HG03378 (cell line): ENCODE data around the gene SLC39A13.
A peak's percentile ranks its signal among the peaks of the same experiment; 100 is the strongest.

Experiments used
- ATAC-seq: cut with Tn5 transposase; IDR thresholded peaks from one replicate; pipeline ENCODE4 v1.9.1; 2021; ENCODE audit warnings: mild to moderate bottlenecking, moderate library complexity; ENCODE audit not compliant: unreplicated experiment

Gene SLC39A13

DNA sequence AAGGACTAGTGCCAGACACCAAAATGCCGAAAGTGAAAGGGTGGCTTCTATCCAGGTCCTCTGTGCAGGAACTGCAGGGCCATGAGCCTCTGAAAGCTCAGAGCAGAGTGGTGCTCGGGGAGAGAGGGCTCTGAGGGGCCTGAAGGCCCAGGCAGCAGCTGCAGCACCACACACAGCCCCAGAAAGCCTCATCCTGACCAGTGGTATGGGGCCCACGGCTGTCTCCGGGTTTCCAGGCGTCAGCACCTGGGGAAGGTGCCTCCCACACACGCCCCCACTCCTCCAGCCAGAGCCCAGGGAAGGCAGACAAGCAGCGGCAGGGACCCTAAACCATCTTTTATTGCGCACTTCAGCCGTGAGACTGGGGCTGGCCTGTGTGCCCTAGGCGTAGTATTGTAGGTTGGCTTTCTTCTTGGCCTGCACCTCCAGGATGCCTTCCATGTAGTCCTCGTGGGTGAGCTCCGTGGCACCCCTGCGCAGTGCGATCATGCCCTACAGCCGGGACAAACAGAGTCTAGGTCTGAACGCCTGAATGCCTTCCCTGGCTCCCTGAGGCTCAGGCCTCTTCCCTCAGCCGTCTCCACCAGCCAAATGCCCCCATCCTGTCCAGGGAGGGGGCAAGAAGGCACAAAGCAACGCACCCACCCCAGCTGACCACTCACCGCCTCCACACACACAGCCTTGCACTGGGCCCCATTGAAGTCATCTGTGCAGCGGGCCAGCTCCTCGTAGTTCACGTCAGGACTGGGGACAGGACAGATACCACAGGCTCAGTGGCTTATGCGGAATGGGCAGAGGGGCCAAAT lies 10.3 kb downstream of the SLC39A13 start:
- no peak for ATAC-seq

GRCh38 chr11:47425611-47426010 lies 17.2 kb downstream of the SLC39A13 start:
- no peak for ATAC-seq

DNA sequence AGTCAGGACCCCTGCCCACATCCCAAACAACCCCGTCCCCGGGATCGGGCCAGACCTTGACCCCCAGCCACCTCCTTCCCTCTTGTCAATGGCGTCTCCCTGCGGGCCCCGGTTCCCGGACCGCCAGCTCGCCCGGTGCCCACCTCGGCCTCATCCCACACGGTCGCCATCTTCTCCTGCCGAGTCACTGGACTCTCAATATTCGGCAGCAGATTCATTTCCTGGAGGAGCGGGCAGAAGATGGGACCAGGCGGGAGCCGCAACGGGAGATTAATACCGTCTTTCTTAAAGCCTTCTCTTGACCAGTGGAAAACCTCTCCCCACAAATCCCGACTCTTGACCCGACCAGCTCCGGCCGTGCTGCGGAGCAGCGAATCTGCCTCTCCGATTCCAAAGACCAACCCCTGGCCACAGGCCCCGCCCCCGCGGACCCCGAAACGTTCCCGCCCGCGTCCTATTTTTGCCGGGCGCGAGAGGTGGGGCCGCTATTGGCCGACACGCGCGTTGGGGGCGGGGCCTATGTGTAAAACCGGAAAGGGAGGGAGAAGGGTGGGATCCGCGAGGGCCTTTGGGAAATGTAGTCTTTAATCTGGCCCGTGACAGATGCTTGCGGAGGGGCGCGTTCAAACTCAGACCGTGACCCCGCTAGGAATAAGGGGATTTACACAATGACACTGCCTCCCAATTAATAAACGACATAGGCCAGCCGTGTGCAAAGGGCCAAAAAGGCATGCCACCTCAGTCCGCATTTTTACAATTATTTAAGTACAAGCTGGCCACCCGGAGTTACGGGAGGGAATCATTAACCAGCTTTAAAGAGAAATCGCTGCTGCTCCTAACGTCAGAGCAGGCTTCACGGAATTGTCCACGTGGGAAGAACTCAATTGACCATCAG lies 17.9 kb downstream of the SLC39A13 start, which contains the start of gene PSMC3:
Gene PSMC3, minus strand, starts transcription at position 378 of the 895 bp plus-strand sequence. Its CDS starts 160 bp downstream, at position 218.
- peak; percentile 78 for ATAC-seq

DNA sequence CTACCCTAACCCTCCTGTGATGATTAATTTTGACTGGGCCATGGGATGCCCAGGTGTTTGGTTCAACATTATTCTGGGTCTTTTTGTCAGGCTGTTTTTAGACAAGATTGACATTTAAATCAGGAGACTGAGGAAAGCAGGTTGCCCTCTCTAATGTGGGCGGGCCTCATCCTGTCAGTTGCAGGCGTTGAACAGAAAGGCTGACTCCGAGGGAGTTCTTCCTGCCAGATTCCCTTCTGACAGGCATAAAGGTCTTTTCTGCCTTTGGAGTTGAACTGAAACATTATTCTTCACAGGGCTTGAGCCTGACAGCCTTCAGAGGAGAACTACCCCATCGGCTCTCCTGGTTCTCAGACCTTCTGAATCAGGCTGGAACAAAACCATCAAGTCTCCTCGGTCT lies 22.1 kb downstream of the SLC39A13 start:
- ATAC-seq, result no peak

DNA sequence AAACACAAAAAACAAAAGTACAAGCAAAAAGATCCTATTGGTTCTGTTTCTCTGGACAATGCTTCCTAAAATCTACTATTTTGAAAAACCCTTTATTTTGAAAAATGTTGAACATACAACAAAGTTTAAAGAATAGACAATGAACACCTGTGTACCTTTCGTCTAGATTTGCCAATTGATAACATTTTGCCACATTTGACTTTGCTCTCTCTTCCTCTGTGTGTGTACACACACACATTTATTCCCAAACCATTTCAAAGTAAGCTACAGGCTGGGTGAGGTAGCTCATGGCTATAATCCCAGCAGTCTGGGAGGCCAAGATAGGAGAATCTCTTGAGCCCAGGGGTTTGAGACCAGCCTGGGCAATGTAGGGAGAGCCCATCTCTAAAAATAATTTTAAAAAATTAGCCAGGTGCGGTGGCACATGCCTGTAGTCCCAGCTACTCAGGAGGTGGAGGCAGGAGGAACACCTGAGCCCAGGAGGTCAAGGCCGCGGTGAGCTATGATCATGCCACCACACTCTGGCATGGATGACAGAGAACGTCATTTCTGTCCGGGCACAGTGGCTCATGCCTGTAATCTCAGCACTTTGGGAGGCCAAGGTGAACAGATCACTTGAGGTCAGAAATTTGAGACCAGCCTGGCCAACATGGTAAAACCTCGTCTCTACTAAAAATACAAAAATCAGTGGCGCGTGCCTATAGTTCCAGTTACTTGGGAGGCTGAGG lies 23.1 kb downstream of the SLC39A13 start:
- no peak for ATAC-seq

GRCh38 chr11:47433157-47433556 lies 24.8 kb downstream of the SLC39A13 start:
- ATAC-seq, result no peak

DNA sequence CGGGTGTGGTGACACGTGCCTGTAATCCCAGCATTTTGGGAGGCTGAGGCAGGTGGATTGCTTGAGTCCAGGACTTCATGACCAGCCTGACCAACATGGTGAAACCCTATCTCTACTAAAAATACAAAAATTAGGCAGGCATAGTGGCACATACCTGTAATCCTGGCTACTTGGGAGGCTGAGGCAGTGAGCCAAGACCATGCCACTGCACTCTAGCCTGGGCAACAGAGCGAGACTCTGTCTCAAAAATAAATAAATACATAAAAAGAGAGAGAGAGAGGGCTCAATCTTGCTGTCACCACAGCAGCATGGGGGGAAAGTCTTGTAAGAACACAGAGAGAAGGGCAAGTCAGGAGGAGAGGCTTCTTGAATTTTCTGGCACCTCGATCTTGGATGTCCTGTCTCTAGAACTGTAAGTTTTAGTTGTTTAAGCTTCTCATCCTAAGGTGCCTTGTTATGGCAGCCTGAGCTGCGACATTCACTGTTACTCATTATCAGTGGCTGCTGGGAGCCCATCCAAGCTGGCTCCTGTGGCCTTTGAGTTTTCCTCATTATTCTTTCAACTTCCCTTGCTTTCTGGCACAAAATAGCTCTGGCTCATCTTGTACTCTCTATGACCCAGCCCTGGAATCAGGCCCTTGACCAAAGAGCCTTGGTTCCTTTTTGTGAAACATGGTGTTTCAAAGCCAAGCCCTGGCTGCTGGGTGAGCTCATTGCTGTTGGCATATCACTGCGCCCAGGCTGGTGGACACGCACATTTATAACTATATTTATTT lies 25.8 kb downstream of the SLC39A13 start:
- no peak for ATAC-seq

DNA sequence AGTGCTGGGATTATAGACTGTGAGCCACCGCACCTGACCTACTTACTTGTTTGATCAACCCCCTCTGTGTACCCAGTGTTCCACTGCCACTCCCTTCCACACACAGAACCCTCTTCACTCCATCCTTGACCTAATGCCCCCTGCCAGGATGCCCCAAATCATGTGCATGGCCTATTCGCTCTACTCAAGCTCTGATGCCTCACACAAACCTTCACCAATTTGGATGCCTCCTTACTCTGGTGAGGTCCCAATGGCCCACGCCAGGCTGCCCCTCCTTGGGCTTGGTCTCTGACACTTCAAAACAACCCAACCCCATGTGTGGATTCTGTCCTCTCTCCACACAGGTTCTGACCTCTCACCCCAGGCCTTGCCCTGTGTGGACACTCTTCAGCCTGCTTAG lies 27.3 kb downstream of the SLC39A13 start:
- no peak for ATAC-seq

DNA sequence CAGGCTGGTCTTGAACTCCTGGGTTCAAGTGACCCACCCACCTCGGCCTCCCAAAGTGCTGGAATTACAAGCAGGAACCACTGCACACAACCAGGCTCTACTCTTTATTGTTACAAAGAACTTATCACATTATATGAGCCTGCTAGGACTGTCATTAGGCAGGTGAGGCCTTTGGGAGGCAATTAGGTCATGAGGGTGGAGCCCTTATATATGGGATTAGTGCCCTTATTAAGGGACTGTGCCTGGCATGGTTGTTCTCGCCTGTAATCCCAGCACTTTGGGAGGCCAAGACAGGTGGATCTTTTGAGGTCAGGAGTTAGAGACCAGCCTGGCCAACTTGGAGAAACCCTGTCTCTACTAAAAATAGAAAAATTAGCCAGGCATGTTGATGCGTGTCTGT lies 28.3 kb downstream of the SLC39A13 start:
- no peak for ATAC-seq

- no peak for ATAC-seq
Measured at GRCh38 chr11:47437218-47437745, 28.9 kb downstream of the SLC39A13 start.

DNA sequence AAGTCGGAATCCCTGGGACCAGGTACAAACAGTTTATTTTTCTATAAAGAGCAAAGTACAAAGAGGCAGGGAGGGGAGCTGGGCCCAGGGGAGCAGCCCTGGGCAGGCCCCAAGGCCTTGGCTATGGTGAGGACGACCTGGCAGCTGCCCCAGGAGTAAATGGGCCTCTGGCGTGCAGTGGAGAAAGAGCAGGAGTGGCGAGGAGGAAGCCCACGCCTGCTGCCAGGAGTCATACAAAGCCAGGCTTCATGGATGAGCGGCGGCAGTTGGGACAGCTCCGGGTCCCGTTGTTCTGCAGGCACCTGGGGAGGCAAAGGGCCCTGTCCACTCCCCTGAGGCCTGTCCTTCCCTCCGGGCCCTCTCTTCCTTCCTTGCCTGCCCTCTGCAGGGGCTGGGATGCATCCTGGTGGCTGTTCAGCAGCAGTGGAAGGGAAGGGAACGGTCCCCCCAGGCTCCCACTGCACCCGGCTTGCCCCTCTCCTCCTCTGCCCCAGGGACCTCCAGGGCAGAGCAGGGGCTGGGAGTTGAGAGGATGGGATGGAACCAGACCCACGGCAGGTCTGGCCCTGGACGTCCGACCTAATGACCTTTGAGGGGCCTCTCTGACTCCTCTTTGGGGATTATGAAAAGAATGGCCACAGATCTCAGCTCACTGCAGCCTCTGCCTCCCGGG lies 29.5 kb downstream of the SLC39A13 start:
- ATAC-seq, result no peak

DNA sequence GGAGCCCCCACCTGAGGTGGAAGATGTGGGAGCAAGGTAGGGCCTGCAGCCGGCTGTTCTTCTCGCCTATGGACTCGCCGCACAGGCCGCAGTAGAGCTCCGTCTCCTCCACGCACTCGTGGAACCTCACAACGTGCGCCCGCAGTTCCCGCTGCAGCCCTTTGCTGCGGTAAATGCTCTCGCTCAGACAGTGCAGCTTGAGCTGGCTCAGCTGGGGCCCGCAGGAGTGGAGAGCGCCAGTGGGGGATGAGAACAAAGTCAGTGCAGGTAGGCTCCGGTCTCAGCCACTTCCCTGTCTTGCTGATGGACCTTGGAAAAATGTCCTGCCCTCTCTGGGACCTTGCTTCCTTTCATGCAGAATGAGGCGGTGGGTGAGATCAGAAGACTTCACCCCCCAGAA lies 30.3 kb downstream of the SLC39A13 start:
- ATAC-seq, result no peak

DNA sequence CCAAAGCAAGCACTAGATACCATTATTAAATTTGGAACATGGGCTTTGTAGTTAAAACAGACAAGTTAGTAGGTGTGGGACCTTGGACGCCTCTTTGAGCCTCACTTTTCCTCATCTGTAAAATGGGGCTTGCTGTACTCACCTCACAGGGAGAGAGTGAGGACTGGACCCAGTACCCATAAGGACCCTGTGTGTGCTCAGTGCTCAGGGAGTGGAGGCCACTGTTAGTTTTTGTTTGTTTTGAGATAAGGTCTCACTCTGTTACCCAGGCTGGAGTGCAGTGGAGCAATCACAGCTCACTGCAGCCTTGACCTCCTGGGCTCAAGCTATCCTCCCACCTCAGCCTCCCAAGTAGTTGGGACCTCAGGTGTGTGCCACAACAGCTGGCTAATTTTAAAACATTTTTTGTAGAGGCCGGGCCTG lies 31.7 kb downstream of the SLC39A13 start:
- no peak for ATAC-seq

DNA sequence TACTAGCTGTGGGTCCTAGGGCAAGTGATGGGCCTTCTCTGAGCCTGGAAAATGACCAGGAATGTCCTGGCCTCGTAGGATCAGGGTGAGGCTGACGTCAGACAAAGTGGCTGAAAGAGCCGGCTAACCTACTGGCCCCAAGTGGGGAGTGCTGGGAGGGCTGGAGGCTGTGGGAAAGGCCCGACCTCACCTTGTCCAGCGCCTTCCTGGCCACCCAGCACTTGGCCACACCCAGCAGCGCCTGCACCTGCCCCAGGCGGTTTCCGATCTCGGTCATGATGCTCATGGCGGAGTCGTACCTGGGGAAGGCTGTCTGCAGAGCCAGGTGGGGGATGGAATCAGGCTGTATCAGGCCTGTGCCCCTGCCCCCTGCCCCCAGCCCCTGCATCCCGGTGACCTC lies 33.0 kb downstream of the SLC39A13 start:
- ATAC-seq, result no peak

- no peak for ATAC-seq
Measured at GRCh38 chr11:47442514-47442913, 34.1 kb downstream of the SLC39A13 start.

- ATAC-seq, result no peak
Measured at GRCh38 chr11:47443028-47443700, 34.8 kb downstream of the SLC39A13 start.

DNA sequence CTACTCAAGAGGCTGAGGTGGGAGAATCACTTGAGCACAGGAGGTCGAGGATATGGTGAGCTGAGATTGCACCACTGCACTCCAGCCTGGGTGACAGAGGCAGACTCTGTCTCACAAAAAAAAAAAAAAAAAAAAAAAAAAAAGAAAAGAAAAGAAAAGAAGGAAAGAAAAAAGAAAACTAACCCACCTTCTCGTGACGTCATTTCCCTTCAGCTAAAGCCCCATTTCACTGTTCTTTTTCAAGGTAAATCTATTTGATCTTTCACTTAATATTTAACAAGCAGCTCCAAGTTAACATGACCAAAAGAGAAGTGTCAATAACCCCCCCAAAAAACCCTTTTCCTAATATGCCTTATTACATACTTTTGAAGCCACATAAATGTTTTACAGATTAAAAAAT lies 35.4 kb downstream of the SLC39A13 start:
- ATAC-seq, result no peak

GRCh38 chr11:47445840-47446239 lies 37.5 kb downstream of the SLC39A13 start:
- ATAC-seq, result no peak

DNA sequence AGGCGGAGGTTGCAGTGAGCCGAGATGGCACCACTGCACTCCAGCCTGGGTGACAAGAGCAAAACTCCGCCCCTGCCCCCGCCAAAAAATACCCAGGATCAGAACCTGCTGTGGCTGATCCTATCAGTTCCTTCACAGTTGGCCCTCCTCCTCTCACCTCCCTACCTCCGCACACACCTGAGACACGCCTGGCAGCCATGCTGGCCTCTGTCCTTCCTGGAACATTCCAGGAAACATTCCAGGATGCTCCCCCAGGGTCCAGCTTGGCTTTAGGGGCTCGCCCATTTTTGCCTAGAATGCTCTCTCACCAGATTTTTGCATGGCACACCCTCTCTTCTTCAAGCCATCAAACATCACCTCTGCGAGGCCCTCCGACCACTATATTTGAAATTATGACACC lies 38.4 kb downstream of the SLC39A13 start:
- no peak for ATAC-seq
